ENCODE measurements around the gene RBM42. TPM values are rescaled to one million over a fixed set of nuclear protein-coding genes. Genes with fewer than 3 reads are reported as not detected.
A peak's percentile ranks its signal among the peaks of the same experiment; 100 is the strongest.
"Not testable (repeated sequence)": the region's sequence is repeated elsewhere in the genome, so short reads cannot be mapped to it uniquely, and the experiment has no call there.

The RBM42 gene, protein sequence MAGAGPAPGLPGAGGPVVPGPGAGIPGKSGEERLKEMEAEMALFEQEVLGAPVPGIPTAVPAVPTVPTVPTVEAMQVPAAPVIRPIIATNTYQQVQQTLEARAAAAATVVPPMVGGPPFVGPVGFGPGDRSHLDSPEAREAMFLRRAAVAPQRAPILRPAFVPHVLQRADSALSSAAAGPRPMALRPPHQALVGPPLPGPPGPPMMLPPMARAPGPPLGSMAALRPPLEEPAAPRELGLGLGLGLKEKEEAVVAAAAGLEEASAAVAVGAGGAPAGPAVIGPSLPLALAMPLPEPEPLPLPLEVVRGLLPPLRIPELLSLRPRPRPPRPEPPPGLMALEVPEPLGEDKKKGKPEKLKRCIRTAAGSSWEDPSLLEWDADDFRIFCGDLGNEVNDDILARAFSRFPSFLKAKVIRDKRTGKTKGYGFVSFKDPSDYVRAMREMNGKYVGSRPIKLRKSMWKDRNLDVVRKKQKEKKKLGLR
- 39.9 TPM for total RNA-seq

DNA sequence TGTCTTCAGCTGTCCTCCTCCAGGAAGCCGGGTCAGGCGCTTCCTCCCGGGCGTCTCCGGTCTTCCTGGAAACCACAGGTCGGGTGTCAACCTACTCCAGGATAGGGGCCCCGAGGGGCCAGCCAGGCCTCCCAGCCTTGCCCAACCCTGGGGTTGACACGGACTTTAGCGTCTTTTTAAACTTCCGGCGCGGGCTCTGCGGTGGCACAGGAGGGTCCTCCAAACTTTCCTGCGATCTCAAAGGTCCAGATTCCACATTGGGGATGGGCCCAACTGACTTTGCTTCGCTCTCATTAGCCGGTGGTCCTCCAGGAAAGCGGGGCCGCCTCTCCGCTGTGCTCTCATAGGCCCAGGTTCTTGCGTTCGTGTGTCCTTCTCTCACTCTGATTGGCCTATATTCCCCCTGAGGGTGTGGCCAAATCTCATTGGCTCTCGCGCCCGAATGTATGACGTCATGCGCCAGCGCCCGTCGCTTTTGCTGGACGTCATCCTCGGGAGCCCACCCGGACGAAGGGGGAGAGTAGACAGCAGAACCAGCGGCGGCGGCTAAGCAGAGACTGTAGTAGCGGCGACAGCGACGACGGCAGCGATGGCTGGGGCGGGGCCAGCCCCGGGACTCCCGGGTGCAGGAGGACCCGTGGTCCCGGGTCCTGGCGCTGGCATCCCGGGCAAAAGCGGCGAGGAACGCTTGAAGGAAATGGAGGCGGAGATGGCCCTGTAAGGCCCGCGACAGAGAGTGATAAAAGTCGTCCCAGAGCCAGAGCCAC, at the start of gene RBM42:
TSS of gene RBM42 (plus strand) at position 472 of the 767 bp plus-strand sequence. CDS start at position 590, 118 bp downstream.
- peak; percentile 100 for DNase-seq

DNA sequence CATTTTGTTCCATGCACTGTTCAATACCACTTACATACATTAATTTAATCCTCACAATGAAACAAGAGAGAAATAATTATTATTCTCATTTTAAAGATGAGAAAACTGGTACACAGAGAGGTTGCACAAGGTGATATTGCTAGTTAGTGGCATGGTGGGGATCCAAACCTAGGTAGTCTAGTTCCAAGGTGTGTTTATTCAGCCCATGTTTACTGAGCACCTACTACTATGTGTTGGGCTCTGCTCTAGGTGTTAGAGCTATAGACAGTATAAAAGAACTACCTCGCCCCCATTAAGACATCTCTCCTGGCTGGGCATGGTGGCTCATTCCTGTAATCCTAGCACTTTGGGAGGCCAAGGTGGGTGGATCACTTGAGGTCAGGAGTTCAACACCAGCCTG, 46.1 kb upstream of the RBM42 start:
- DNase-seq, result no peak

DNA sequence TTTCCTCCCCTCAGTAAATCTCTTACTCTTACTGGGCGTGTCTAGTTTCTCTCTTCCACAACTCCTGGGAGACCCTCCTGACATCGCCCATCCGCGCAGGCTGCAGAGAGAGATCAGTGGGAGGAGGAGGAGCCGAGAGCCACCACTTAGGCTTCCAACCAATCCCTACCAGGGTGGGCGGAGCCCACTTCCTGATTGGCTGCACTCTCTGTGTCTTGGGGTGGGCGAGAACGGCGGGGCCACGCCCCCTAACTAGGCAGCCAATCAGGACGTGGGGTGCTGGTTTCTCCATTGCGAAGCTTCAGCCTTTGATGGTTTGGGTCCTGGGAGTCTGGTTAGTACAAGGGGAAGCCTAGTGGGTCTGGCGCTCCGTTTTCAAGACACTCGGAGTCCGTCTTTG, 43.0 kb upstream of the RBM42 start, which contains the start of gene PMIS2:
TSS of gene PMIS2 (plus strand) at position 326 of the 400 bp plus-strand sequence. CDS start 87 bp downstream, outside the sequence.
- no peak for DNase-seq

DNA sequence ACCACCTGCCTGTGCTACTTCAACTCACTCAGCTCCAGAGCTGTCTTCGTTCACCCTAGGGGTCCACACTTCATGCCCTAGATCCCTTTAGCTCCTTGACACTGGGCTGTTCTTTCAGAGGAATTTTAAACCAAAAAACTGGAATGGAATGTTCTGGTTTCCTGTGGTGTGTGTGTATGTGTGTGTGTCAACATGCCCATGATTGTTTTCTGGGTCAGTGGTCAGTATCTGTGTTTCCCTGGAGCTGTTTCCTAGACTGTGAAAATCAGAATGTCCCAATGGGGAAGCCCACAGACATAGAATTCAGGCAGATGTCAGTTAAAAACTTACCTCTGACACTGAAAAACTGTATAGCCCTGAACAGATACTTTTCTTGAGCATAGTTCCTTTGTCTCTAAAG, 41.5 kb upstream of the RBM42 start:
- DNase-seq, result no peak

DNA sequence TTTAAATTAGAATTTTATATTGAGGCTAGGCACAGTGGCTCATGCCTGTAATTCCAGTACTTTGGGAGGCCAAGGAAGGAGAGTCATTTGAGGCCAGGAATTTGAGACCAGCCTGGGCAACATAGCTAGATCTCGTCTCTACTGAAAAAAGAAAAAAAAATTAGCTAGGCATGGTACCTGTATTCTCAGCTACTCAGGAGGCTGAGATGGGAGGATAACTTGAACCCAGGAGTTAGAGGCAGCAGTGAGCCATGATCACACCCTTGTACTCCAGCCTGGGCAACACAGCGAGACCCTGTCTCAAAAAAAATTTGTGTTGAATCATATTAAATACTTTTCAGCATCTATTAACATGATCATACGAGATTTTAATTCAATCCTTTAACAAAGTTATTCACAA, 38.0 kb upstream of the RBM42 start:
- DNase-seq, result no peak

DNA sequence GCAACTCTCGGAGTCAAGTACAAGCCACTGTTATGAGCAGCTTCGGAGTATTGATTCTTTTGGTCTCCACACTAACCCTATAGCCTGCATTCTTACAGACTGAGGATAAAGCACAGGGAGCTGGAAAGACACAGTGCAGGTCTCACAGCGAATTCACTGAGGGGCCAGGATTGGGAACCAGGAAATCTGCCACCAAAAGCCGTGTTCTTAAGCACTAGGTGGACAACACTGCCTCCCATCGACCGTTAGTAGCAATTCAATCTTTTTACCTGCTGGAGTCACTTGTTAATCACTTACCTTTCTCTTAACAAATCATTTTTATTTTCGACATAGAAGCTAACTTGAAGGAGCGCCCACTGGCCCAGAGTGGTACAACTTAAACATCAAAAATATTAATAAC, 36.6 kb upstream of the RBM42 start:
- peak; percentile 71 for DNase-seq

DNA sequence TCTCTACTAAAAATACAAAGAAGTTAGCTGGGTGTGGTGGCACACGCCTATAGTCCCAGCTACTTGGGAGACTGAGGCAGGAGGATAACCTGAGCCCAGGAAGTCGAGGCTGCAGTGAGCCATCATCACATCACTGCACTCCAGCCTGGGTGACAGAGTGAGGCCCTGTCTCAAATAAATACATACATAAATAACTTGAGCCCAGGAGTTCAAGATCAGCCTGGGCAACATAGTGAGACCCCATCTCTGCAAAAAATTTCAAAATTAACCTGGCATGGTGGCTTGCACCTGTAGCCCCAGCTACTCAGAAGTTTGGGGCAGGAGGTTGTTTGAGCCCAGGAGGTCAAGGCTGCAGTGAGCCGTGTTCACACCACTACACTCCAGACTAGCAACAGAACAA, 33.8 kb upstream of the RBM42 start:
- not testable (repeated sequence) for DNase-seq

DNA sequence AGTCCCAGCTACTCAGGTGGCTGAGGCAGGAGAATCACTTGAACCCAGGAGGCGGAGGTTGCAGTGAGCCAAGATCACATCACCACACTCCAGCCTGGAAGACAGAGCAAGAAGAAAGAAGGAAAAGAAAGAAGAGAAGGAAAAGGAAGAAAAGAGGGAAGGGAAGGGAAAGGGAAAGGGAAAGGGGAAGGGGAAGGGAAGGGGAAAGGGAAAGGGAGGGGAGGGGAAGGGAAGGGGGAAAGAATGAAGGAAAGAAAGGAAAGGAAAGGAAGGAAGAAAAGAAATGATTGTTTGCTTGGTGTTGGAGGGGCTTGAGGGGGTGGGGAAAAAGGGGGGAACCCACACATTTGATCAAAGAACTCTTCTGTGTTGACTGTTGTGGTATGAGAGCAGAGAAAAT, 32.9 kb upstream of the RBM42 start:
- no peak for DNase-seq

DNA sequence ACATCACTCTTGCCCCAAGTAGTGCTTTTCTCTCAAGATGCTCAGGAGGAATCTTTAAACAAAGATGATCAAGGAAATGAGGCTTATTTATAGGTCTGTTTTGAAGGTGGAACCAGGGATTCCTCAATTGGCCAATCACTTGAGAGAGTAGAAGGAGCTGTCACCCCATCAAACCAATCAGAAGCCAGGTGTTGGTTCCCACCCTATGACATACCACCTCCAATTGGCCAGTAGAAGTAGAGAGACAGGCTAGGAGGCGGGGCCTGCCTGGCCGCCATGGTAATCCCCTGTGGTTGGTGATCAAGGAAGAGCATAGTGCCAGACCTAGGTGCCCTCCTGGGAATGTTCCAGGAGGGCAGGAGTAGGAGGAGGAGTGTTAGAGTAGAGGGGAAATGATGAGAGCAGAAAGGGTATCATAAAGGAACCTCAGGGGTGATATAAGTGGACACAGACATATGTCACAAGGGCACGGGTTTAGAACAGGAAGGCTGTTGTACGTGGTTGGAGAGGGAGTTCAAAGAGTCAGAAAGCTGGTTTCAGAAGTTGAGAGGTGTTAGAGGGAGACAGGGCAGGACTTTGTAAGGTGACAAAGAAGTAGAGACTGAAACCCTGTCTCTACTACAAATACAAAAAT, 32.4 kb upstream of the RBM42 start:
- no peak for DNase-seq

DNA sequence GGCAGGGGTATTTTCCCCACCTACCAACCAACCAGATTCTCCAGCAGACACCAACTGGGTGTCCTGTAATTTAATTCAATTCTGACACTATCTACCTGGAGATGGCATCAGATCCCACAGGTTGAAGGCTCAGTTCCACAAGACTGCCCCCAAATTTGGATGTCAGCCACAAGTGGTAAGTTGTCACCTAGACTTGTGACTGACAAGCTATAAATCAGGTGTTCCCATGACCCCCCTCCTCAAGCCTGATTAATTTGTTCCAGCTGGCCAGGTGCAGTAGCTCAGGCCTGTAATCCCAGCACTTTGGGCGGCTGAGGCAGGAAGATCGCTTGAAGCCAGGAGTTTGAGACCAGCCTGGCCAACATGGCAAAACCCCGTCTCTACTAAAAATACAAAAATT, 26.9 kb upstream of the RBM42 start:
- DNase-seq, result no peak

DNA sequence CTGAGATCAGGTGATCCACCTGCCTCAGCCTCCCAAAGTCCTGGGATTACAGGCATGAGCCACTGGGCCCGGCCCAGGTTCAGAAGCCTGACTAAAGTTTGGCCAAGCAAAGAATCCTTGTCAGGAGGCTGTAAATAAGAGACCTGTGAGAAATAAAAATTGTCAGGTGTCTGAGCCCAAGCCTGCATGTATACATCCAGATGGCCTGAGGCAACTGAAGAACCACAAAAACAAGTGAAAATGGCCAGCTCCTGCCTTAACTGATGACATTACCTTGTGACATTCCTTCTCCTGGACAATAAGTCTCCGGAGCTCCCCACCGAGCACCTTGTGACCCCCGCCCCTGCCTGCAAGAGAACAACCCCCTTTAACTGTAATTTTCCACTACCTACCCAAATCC, 24.4 kb upstream of the RBM42 start:
- DNase-seq, result not testable (repeated sequence)

DNA sequence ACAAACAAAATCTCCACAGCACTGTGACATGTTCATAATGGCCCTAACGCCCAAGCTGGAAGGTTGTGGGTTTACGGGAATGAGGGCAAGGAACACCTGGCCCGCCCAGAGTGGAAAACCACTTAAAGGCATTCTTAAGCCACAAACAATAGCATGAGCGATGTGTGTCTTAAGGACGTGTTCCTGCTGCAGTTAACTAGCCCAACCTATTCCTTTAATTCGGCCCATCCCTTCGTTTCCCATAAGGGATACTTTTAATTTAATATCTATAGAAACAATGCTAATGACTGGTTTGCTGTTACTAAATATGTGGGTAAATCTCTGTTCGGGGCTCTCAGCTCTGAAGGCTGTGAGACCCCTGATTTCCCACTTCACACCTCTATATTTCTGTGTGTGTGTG, 21.7 kb upstream of the RBM42 start:
- DNase-seq, result not testable (repeated sequence)

DNA sequence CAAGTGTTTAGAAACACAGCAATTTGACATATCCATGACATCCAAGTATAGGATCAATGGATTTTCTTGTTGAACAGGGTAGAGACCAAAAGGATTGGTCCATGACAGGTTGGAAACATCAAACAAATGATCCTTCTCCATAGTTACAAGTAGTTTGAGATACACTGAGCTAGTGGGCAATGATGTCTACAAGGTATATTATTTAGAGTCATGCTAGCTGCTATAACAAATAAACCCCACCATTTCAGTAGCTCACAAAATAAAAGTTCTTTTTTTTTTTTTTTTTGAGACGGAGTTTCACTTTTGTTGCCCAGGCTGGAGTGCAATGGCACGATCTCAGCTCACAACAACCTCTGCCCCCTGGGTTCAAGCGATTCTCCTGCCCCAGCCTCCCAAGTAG, 21.2 kb upstream of the RBM42 start:
- DNase-seq, result no peak

DNA sequence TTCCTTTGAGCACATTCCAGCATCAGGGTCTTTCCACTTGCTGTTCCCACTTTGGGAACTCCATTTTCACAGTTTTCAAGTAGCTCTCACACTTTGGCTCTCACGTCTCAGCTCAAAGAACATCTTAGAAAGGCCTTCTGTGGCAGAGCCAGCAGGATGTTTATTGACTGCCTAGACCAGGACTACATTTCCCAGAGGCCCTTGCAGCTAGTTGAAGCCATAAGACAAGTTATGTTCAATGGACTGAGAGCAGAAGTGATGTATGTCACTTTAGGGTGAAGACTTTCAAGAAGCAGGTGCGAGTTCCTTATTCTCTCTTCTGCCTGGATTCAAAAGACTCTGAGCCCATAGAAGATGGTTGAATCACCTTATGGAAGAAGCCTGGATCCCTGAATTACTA, 20.6 kb upstream of the RBM42 start:
- DNase-seq, result no peak

DNA sequence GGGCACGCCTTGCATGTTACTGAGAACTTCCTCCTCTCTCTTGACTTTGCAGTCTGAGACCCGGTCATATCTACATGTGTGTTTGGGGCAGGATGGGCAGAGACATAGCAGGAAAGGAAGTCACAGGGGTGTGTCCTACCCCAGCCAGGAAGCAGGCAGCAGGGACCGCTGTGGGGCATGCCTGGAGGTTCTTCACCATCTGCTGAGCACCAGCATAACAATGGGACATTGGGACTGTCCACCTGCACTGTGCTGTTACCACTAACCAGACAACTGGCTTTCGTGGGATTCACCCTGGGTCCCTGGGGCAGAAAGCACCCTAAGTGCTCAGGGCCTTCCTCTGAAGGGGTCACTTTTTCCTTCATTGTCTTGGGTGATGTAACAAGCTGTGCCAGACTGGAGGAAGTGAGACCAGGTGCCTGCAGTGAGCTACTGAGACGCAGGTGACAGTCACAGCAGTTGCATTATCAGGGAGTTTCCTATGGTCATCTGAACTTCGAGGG, 18.9 kb upstream of the RBM42 start:
- no peak for DNase-seq

DNA sequence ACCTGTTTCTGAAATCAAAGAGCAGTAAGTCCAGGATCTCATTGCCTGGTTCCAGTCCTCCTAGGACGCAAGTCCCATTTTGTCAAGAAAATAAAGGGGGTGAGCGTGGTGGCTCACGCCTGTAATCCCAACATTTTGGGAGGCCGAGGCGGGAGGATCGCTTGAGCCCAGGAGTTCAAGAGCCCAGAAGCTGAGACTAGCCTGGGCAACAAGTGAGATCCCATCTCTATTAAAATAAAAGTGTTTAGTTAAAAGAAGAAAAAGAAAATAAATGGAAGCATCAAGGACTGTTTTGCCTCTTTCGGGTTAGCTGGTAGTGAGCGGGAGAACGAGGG, 16.6 kb upstream of the RBM42 start:
- DNase-seq, result no peak

DNA sequence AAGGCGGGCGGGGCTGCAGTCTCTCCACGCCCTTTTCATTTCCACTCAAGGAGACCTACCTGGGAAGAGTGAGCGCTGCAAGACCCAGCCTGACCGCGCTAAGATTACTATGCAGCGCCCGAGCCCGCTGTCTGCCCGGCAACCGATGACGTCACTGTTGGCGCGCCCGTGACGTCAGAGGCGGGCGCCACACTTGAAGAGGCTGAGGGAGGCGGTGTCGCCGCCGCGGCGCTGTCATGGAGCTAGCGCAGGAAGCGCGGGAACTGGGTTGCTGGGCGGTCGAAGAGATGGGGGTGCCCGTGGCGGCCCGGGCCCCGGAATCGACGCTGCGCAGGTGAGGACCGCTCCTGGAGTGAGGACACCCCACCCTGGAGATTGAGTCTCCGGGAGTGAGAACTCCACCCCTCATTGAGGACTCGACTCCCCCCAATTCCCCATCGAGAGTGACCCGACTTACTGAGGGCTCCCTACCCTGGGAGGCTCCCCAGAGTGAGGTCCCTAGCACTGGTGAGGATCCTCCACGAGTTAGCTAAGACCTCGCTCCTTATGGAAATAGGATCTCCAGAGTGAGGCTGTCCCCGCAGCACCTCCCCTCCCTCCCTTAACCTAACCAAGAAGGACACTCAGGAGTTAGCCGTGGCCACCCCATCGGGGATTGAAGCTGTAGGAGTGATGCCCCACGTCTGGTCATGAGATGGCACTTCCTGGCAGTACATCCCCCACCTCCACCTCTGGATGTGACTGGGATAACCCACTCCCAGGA, 16.1 kb upstream of the RBM42 start, which contains the start of gene HAUS5:
TSS of gene HAUS5 (plus strand) at position 177 of the 763 bp plus-strand sequence. CDS start at position 237, 60 bp downstream.
- peak; percentile 96 for DNase-seq

DNA sequence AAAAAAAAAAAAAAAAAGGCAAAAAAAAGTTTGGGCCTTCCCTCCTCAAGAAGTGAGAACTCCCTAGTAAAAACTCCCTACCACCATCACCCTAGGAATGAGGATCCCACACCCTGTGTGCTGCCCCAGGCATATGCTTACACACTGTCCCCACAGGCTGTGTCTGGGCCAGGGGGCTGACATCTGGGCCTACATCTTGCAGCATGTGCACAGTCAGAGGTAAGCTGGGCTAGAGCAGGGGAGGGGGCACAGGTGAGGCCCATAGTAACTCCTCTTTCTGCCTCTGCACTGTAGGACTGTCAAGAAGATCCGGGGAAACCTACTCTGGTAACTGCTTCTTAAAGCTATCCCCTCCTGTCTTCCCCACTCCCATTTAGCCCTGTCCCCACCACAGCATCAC, 15.3 kb upstream of the RBM42 start:
- no peak for DNase-seq

DNA sequence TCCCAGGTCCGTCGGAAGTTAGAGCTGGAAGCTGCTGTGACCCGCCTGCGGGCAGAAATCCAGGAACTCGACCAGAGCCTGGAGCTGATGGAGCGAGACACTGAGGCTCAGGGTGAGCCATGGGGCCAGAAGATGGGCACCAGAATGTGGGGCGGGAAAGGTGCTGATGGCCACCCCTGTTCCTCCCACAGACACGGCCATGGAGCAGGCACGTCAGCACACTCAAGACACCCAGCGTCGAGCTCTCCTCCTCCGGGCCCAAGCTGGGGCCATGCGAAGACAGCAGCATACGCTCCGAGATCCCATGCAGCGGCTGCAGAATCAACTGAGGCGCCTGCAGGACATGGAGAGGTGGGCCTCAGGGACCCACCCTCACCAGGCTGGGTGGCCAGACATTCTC, 13.8 kb upstream of the RBM42 start:
- no peak for DNase-seq

DNA sequence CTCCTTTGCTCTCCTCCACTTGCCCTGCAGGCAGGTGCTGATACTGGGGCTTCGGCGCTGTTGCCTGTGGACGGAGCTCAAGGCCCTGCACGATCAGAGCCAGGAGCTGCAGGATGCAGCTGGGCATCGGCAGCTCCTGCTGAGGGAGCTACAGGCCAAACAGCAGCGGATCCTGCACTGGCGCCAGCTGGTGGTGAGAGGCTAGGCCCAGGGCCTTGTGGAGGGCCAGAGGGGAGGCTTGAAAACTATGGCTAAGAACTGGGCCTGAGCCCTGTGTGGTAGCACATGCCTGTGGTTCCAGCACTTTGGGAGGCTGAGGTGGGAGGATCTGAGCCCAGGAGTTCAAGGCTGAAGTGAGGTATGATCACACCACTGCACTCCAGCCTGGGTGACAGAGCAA, 10.0 kb upstream of the RBM42 start:
- DNase-seq, result no peak

DNA sequence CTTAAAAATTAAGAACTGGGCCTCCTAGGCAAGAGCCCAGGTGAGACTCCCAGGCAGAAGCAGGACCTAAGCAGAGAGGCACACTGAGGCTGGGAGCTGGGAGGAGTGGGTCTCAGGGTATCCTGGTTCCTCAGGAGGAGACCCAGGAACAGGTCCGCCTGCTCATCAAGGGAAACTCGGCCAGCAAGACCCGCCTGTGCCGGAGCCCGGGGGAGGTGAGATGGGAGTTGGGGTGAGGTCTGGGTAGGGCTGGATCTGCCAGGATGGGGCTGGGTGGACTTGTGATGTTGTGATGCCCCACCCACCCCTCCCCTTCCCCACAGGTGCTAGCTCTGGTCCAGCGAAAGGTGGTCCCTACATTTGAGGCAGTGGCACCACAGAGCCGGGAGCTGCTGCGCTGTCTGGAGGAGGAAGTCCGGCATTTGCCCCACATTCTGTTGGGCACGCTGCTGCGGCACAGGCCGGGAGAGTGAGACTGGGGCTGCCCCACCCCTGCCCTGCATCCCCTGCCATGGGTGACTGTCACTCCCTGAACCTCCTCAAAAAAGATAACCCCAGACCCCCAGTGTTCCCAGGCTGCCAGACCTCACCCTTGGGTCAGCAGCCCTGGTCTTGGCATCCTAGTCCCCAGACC, 9.4 kb upstream of the RBM42 start:
- DNase-seq, result no peak

Data from tongue (tissue), 2 donors.